ENCODE results near the gene SPTBN1. TPM values are rescaled to one million over a fixed set of nuclear protein-coding genes. Genes with fewer than 3 reads are reported as not detected.

The SPTBN1 gene
- total and polyA plus RNA-seq, 2 experiments from 2014 or later: 57.7 to 187 TPM

GRCh38 chr2:54439582-54439981, 16.5 kb upstream of the SPTBN1 start:
- peaks cover 8% of the 10 kb centered on the region; the same call in 1 of the 2 replicates for H3K4me1 ChIP-seq (ENCODE audit: insufficient read depth)
- H3K4me2 ChIP-seq (ENCODE audit: unreplicated experiment): no peak overlapping the region
- H3K4me3 ChIP-seq: no peak overlapping the region
- H4K20me1 ChIP-seq (ENCODE audit: insufficient read depth): no peaks in the 10 kb centered on the region
- no peaks in the 10 kb centered on the region for H3K36me3 ChIP-seq (ENCODE audit: low read depth)
- no peaks in the 10 kb centered on the region for H3K79me2 ChIP-seq (ENCODE audit: insufficient read depth)
- DNase-seq: no peak
- no peak overlapping the region for H2AFZ ChIP-seq
- WGBS, 2 experiments (ENCODE audit: low coverage in 1 of 2, low lambda C conversion rate in 2 of 2, missing lambda C conversion rate in 2 of 2): 68 to 71% methylated on average over 4 of the region's 4 CpGs
- H3K27me3 ChIP-seq (replicated peaks; ENCODE audit: insufficient read depth): no peaks in the 10 kb centered on the region
- in situ Hi-C loops (cut with MboI): no loop called here
- no peak overlapping the region for H3K27ac ChIP-seq
- no peak overlapping the region for H3K9ac ChIP-seq
- no peaks in the 10 kb centered on the region for H3K9me2 ChIP-seq (ENCODE audit: insufficient read depth)
- TF ChIP-seq EZH2phosphoT487 (IDR thresholded peaks at IDR 0.05; ENCODE audit: insufficient read depth, low read depth) (no peak), EZH2 (IDR thresholded peaks at IDR 0.05; ENCODE audit: insufficient read depth, poor library complexity, severe bottlenecking) (no peak)
- H3K9me3 ChIP-seq (ENCODE audit: low read depth): no peaks in the 10 kb centered on the region
- no peaks in the 10 kb centered on the region for H3F3A ChIP-seq (ENCODE audit: insufficient read depth)

- H2AFZ ChIP-seq: no peak overlapping the region
- WGBS, 2 experiments (ENCODE audit: low coverage in 1 of 2, low lambda C conversion rate in 2 of 2, missing lambda C conversion rate in 2 of 2): 81 to 92% methylated on average over 2 of the region's 2 CpGs
Observed at GRCh38 chr2:54440050-54440449, 16.1 kb upstream of the SPTBN1 start.

GRCh38 chr2:54444503-54444902, 11.6 kb upstream of the SPTBN1 start:
- no peaks in the 10 kb centered on the region for H3K9me3 ChIP-seq (ENCODE audit: low read depth)
- H3K4me1 ChIP-seq (ENCODE audit: insufficient read depth): no peaks in the 10 kb centered on the region
- no peak overlapping the region for H2AFZ ChIP-seq
- H3K4me2 ChIP-seq (ENCODE audit: unreplicated experiment): no peak overlapping the region
- no peak overlapping the region for H3K9ac ChIP-seq
- H3K27me3 ChIP-seq (replicated peaks; ENCODE audit: insufficient read depth): no peaks in the 10 kb centered on the region
- no peaks in the 10 kb centered on the region for H3K79me2 ChIP-seq (ENCODE audit: insufficient read depth)
- in situ Hi-C loops (cut with MboI): no loop called here
- H3F3A ChIP-seq (ENCODE audit: insufficient read depth): no peaks in the 10 kb centered on the region
- H3K36me3 ChIP-seq (ENCODE audit: low read depth): no peaks in the 10 kb centered on the region
- no peak overlapping the region for H3K4me3 ChIP-seq
- no peak for TF ChIP-seq EZH2phosphoT487 (IDR thresholded peaks at IDR 0.05; ENCODE audit: insufficient read depth, low read depth)
- TF ChIP-seq EZH2 (IDR thresholded peaks at IDR 0.05; ENCODE audit: insufficient read depth, poor library complexity, severe bottlenecking): no peak
- no peaks in the 10 kb centered on the region for H4K20me1 ChIP-seq (ENCODE audit: insufficient read depth)
- H3K27ac ChIP-seq: no peak overlapping the region
- 94 to 100% methylated on average over 1 of the region's 1 CpG for whole genome bisulfite sequencing, 2 experiments (ENCODE audit: low coverage in 1 of 2, low lambda C conversion rate in 2 of 2, missing lambda C conversion rate in 2 of 2)
- H3K9me2 ChIP-seq (ENCODE audit: insufficient read depth): no peaks in the 10 kb centered on the region
- DNase-seq: no peak

More at GRCh38 chr2:54440050-54440449, 16.1 kb upstream of the SPTBN1 start:
- Histone ChIP-seq H3F3A (ENCODE audit: insufficient read depth) (no peaks in the 10 kb centered on the region), H3K4me2 (ENCODE audit: unreplicated experiment) (no peak overlapping the region), H3K4me3 (no peak overlapping the region), H3K27ac (no peak overlapping the region), H3K4me1 (ENCODE audit: insufficient read depth) (peaks cover 8% of the 10 kb centered on the region; the same call in 1 of the 2 replicates), H3K79me2 (ENCODE audit: insufficient read depth) (no peaks in the 10 kb centered on the region), H3K36me3 (ENCODE audit: low read depth) (no peaks in the 10 kb centered on the region), H3K9ac (no peak overlapping the region), H3K9me2 (ENCODE audit: insufficient read depth) (no peaks in the 10 kb centered on the region), H4K20me1 (ENCODE audit: insufficient read depth) (no peaks in the 10 kb centered on the region), H3K9me3 (ENCODE audit: low read depth) (no peaks in the 10 kb centered on the region), H3K27me3 (replicated peaks; ENCODE audit: insufficient read depth) (no peaks in the 10 kb centered on the region)
- in situ Hi-C loops (cut with MboI): no loop called here
- DNase-seq: no peak
- TF ChIP-seq EZH2phosphoT487 (IDR thresholded peaks at IDR 0.05; ENCODE audit: insufficient read depth, low read depth): no peak
- no peak for TF ChIP-seq EZH2 (IDR thresholded peaks at IDR 0.05; ENCODE audit: insufficient read depth, poor library complexity, severe bottlenecking)

- TF ChIP-seq EZH2 (IDR thresholded peaks at IDR 0.05; ENCODE audit: insufficient read depth, poor library complexity, severe bottlenecking) (no peak), EZH2phosphoT487 (IDR thresholded peaks at IDR 0.05; ENCODE audit: insufficient read depth, low read depth) (no peak)
Observed at GRCh38 chr2:54446122-54446521, 10.0 kb upstream of the SPTBN1 start.

GRCh38 chr2:54446625-54447024, 9.5 kb upstream of the SPTBN1 start:
- DNase-seq: no peak
- WGBS, 2 experiments (ENCODE audit: low coverage in 1 of 2, low lambda C conversion rate in 2 of 2, missing lambda C conversion rate in 2 of 2): 60 to 63% methylated on average over 2 of the region's 2 CpGs
- Histone ChIP-seq H3K4me1 (ENCODE audit: insufficient read depth) (no peaks in the 10 kb centered on the region), H3F3A (ENCODE audit: insufficient read depth) (no peaks in the 10 kb centered on the region), H3K27me3 (replicated peaks; ENCODE audit: insufficient read depth) (no peaks in the 10 kb centered on the region), H3K27ac (no peak overlapping the region), H3K4me3 (no peak overlapping the region), H4K20me1 (ENCODE audit: insufficient read depth) (no peaks in the 10 kb centered on the region), H3K9ac (no peak overlapping the region), H3K79me2 (ENCODE audit: insufficient read depth) (no peaks in the 10 kb centered on the region), H3K9me2 (ENCODE audit: insufficient read depth) (no peaks in the 10 kb centered on the region), H3K9me3 (ENCODE audit: low read depth) (no peaks in the 10 kb centered on the region), H3K36me3 (ENCODE audit: low read depth) (no peaks in the 10 kb centered on the region), H2AFZ (no peak overlapping the region), H3K4me2 (ENCODE audit: unreplicated experiment) (no peak overlapping the region)
- in situ Hi-C loops (cut with MboI): no loop called here
- no peak for TF ChIP-seq EZH2 (IDR thresholded peaks at IDR 0.05; ENCODE audit: insufficient read depth, poor library complexity, severe bottlenecking)
- TF ChIP-seq EZH2phosphoT487 (IDR thresholded peaks at IDR 0.05; ENCODE audit: insufficient read depth, low read depth): no peak

More at GRCh38 chr2:54446122-54446521, 10.0 kb upstream of the SPTBN1 start:
- no peak for DNase-seq
- H3K27ac ChIP-seq: no peak overlapping the region
- H3F3A ChIP-seq (ENCODE audit: insufficient read depth): no peaks in the 10 kb centered on the region
- H2AFZ ChIP-seq: no peak overlapping the region
- H3K79me2 ChIP-seq (ENCODE audit: insufficient read depth): no peaks in the 10 kb centered on the region
- no peaks in the 10 kb centered on the region for H3K9me3 ChIP-seq (ENCODE audit: low read depth)
- no peak overlapping the region for H3K4me3 ChIP-seq
- H4K20me1 ChIP-seq (ENCODE audit: insufficient read depth): no peaks in the 10 kb centered on the region
- H3K9ac ChIP-seq: no peak overlapping the region
- in situ Hi-C loops (cut with MboI): no loop called here
- H3K27me3 ChIP-seq (replicated peaks; ENCODE audit: insufficient read depth): no peaks in the 10 kb centered on the region
- no peak overlapping the region for H3K4me2 ChIP-seq (ENCODE audit: unreplicated experiment)
- H3K4me1 ChIP-seq (ENCODE audit: insufficient read depth): no peaks in the 10 kb centered on the region
- H3K36me3 ChIP-seq (ENCODE audit: low read depth): no peaks in the 10 kb centered on the region
- no peaks in the 10 kb centered on the region for H3K9me2 ChIP-seq (ENCODE audit: insufficient read depth)

All from GM23248 (cell line).